HepG2 (cell line): Measurements from ENCODE around the gene CORO7. TPM values are rescaled to one million over a fixed set of nuclear protein-coding genes. Genes with fewer than 3 reads are reported as not detected.

Source experiments
- BHLHE40 ChIP-seq: IDR thresholded peaks from 2 replicates; pipeline ENCODE4 v1.6.1; 2011; ENCODE audit warnings: low read length, improper control_type of control experiment
- GPBP1L1 ChIP-seq: sonication (generic); formaldehyde crosslinking; IDR thresholded peaks from 2 replicates; pipeline ENCODE4 v1.5.0; 2020; ENCODE audit warnings: mild to moderate bottlenecking, missing genetic modification reagents
- IRX3 ChIP-seq: sonication (generic); formaldehyde crosslinking; IDR thresholded peaks from 2 replicates; pipeline ENCODE4 v1.8.1; 2023; ENCODE audit warnings: mild to moderate bottlenecking, low read depth, missing genetic modification reagents, borderline replicate concordance
- KLF11 ChIP-seq: IDR thresholded peaks from 2 replicates; pipeline ENCODE4 v1.6.1; 2016; ENCODE audit warnings: missing compliant biosample characterization
- KMT2A ChIP-seq: sonication (generic); formaldehyde crosslinking; IDR thresholded peaks from 2 replicates; pipeline ENCODE4 v1.4.0; 2020; ENCODE audit warnings: missing genetic modification reagents
- MIXL1 ChIP-seq: IDR thresholded peaks from 2 replicates; pipeline ENCODE4 v1.6.1; 2016
- MLLT10 ChIP-seq: sonication (generic); formaldehyde crosslinking; IDR thresholded peaks from 2 replicates; pipeline ENCODE4 v1.4.0; 2020; ENCODE audit warnings: missing genetic modification reagents
- MTA3 ChIP-seq: sonication (generic); formaldehyde crosslinking; IDR thresholded peaks from 2 replicates; pipeline ENCODE4 v1.4.0; 2020; ENCODE audit warnings: missing genetic modification reagents
- SNAPC2 ChIP-seq: sonication (generic); formaldehyde crosslinking; IDR thresholded peaks from 2 replicates; pipeline ENCODE4 v1.8.1; 2022; ENCODE audit warnings: mild to moderate bottlenecking, missing genetic modification reagents
- SP4 ChIP-seq: sonication (generic); formaldehyde crosslinking; IDR thresholded peaks from 2 replicates; pipeline ENCODE4 v1.8.1; 2023; ENCODE audit warnings: mild to moderate bottlenecking, missing genetic modification reagents
- TCF7 ChIP-seq: sonication (generic); IDR thresholded peaks from 2 replicates; pipeline ENCODE4 v1.6.1; 2016; ENCODE audit warnings: antibody characterized with exemption, low read depth
- ZNF207 ChIP-seq: fragments of 450-650 bp; IDR thresholded peaks from 2 replicates; pipeline ENCODE4 v1.6.1; 2016; ENCODE audit warnings: antibody characterized with exemption, borderline replicate concordance
- ZNF3 ChIP-seq: IDR thresholded peaks from 2 replicates; pipeline ENCODE4 v1.7.0; 2017; ENCODE audit warnings: inconsistent platforms
- ZNF549 ChIP-seq: sonication (generic); formaldehyde crosslinking; IDR thresholded peaks from 2 replicates; pipeline ENCODE4 v1.5.0; 2020; ENCODE audit warnings: missing genetic modification reagents
- ZNF646 ChIP-seq: sonication (generic); formaldehyde crosslinking; IDR thresholded peaks from 2 replicates; pipeline ENCODE4 v1.9.0; 2021; ENCODE audit warnings: mild to moderate bottlenecking, missing genetic modification reagents
- ZSCAN12 ChIP-seq: sonication (generic); formaldehyde crosslinking; IDR thresholded peaks from 2 replicates; pipeline ENCODE4 v1.9.0; 2021; ENCODE audit warnings: mild to moderate bottlenecking, missing genetic modification reagents
- polyA plus RNA-seq, 8 experiments: library from polyadenylated mRNA; depleted of rRNA in 3 of 8; stranded (reverse) in 7 of 8; unstranded in 1 of 8; fragments of >200 nt; fragmentation: Illumina TruSeq in 4 of 8; extraction: Trizol in 4 of 8; gene quantifications; 2 replicates each; pipeline versions ENCODE4 v1.2.1 to v1.2.3, GENCODE V29; 2011 to 2016; ENCODE audit warnings: low read depth in 4 of 8, missing spikeins in 1 of 8, mixed read lengths in 1 of 8; ENCODE audit not compliant: insufficient read depth in 1 of 8
- total RNA-seq, 5 experiments: library from RNA; depleted of rRNA; stranded (reverse); fragments of >200 nt; fragmentation: Illumina TruSeq; extraction: Trizol; gene quantifications; 2 replicates each; pipeline ENCODE4 v1.2.3, GENCODE V29; 2016; ENCODE audit warnings: low read depth in 1 of 5
- TF ChIP-seq, protein P1 (sequence below): sonication (generic); formaldehyde crosslinking; IDR thresholded peaks from 2 replicates; pipeline ENCODE4 v1.5.0; 2020; ENCODE audit warnings: missing genetic modification reagents
- TF ChIP-seq, protein P2 (sequence below): sonication (generic); formaldehyde crosslinking; IDR thresholded peaks from 2 replicates; pipeline ENCODE4 v1.8.1; 2023; ENCODE audit warnings: missing genetic modification reagents, mild to moderate bottlenecking, borderline replicate concordance
- TF ChIP-seq, protein P3 (sequence below): sonication (generic); formaldehyde crosslinking; IDR thresholded peaks from 2 replicates; pipeline ENCODE4 v1.8.1; 2022; ENCODE audit warnings: low read depth, mild to moderate bottlenecking, missing genetic modification reagents

The CORO7 gene
- total and polyA plus RNA-seq, 2 of the 13 experiments (the other 11 are each of a cell fraction or from before 2014, with no cell fraction given), result 9.9 to 14.3 TPM

- peak; percentile 71 for TF ChIP-seq ZNF646
- no peak for TF ChIP-seq ZNF3
- no peak for TF ChIP-seq MIXL1 (CRISPR knock-in tag)
- no peak for TF ChIP-seq MTA3
- TF ChIP-seq GPBP1L1 (CRISPR knock-in tag), result no peak
- TF ChIP-seq ZNF207, result no peak
- TF ChIP-seq ZSCAN12 (CRISPR knock-in tag), result no peak
- peak; percentile 98 for TF ChIP-seq BHLHE40
- no peak; the same call in none of the 2 replicates for TF ChIP-seq SP4 (CRISPR knock-in tag)
- no peak for TF ChIP-seq TCF7
- TF ChIP-seq, protein P1, sequence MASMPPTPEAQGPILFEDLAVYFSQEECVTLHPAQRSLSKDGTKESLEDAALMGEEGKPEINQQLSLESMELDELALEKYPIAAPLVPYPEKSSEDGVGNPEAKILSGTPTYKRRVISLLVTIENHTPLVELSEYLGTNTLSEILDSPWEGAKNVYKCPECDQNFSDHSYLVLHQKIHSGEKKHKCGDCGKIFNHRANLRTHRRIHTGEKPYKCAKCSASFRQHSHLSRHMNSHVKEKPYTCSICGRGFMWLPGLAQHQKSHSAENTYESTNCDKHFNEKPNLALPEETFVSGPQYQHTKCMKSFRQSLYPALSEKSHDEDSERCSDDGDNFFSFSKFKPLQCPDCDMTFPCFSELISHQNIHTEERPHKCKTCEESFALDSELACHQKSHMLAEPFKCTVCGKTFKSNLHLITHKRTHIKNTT (CRISPR knock-in tag), result no peak
- TF ChIP-seq IRX3 (CRISPR knock-in tag), result peak; percentile 61; the same call in 1 of the 2 replicates
- TF ChIP-seq KLF11 (CRISPR knock-in tag), result peak; percentile 62; the same call in 1 of the 2 replicates
- TF ChIP-seq, protein P2, sequence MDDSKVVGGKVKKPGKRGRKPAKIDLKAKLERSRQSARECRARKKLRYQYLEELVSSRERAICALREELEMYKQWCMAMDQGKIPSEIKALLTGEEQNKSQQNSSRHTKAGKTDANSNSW (CRISPR knock-in tag), result no peak
- TF ChIP-seq KMT2A (CRISPR knock-in tag), result no peak
- TF ChIP-seq SNAPC2 (CRISPR knock-in tag), result 0 out of 2 replicates have a peak, but pooled peaks have one; percentile 76
- TF ChIP-seq, protein P3, sequence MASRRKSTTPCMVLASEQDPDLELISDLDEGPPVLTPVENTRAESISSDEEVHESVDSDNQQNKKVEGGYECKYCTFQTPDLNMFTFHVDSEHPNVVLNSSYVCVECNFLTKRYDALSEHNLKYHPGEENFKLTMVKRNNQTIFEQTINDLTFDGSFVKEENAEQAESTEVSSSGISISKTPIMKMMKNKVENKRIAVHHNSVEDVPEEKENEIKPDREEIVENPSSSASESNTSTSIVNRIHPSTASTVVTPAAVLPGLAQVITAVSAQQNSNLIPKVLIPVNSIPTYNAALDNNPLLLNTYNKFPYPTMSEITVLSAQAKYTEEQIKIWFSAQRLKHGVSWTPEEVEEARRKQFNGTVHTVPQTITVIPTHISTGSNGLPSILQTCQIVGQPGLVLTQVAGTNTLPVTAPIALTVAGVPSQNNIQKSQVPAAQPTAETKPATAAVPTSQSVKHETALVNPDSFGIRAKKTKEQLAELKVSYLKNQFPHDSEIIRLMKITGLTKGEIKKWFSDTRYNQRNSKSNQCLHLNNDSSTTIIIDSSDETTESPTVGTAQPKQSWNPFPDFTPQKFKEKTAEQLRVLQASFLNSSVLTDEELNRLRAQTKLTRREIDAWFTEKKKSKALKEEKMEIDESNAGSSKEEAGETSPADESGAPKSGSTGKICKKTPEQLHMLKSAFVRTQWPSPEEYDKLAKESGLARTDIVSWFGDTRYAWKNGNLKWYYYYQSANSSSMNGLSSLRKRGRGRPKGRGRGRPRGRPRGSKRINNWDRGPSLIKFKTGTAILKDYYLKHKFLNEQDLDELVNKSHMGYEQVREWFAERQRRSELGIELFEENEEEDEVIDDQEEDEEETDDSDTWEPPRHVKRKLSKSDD (CRISPR knock-in tag), result no peak
- TF ChIP-seq MLLT10 (CRISPR knock-in tag), result no peak
- no peak for TF ChIP-seq ZNF549 (CRISPR knock-in tag)
Observed at GRCh38 chr16:4461250-4462085, 45.1 kb upstream of the CORO7 start (continued).
